HG03064 (cell line): ENCODE results near the gene SLC8A2.

Experiments used
- ATAC-seq: cut with Tn5 transposase; IDR thresholded peaks from one replicate; pipeline ENCODE4 v1.9.1; 2021; ENCODE audit warnings: low read depth; ENCODE audit not compliant: unreplicated experiment

Gene SLC8A2

DNA sequence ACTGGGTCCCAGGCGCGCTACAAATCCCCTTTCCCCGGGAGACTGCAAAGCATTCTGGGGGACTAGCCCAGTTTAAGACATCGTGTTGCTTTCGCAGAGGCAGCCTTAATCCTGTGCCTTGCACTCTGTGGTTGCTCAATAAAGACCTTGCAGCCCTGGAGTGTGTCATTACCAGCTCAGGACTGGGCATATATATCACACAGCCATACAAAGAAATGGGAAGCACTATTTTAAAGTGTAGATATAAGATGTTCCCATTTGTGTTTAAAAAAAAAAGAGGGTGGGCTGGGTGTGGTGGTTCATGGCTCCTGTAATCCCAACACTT is 32.1 kb upstream of the SLC8A2 start:
- ATAC-seq: no peak

DNA sequence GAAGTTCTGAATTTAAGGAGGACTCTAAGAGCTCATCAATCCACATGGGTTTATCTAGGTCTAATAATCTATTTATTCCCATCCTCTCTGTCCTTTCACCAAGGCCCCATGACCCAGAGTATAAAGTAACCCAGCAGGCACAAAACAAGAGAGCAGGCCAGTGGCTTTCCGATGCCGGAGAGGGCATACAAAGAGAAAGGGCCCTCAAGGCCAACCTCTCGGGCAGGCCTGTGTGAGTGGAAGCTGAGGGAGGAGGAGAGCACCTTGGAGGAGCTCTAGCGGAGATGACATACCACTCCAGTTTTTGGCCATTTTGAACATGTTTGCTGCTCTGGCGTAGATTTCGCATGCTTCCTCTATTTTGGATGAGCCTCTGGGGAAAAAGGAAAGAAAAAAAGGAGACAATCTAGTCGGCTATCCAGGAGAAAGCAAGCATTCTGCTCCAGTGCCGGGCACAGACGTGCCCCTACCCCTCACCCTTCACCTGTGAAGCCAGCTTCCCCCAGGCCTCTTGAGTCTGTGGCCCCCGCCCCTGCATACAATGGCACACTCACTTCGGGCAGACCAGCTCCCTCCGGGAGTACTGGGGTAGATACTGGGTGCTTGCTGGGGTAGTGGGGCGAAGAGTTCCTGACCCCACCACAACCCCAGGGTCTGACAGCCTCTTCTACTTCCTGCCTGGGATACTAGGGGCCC is 31.6 kb upstream of the SLC8A2 start:
- no peak for ATAC-seq

DNA sequence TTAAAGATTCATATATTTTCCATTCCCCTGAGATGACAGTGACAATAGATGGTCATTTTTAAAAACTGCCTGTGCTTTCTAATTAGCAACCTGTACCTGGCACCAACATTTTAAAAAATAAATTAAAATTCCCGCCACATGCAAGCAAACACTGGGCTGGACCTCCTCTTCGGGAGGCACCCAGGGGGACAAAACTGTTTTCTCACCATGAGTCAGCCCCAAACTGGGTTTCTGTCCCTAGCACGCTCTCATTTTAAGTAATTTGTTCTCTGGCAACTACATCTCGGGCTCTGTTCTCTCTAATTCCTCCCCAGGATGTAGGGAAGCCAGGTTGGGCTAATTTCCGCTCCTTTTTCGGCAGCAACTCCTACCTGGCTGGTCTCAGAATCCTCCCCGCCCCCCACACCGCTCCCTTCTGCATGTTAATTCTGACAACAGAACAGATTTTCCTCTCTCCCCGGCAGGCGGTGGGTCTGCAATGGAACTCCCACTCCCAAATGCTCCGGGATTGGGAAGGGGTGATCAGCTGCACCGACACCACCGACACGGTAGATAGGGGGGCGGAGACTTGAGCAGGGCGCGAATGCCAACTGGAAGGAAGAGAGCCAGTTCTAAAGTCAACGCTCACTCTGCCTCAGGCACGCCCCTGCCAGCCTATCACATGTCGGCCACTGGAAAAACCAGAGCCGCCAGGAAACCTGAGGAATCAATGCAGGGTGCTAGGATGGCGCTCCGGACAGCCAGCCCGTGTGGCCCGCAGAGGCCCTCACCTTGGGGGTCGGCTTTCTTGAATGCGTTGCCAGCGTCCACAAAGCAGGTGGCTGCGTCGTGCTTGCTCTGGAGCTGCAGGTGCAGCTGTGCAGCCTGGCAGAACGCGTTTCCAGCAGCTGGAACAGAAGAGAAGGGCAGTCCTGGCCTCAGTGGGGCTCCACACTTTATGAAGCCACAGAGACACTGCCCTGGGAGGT is 28.5 kb upstream of the SLC8A2 start:
- no peak for ATAC-seq

DNA sequence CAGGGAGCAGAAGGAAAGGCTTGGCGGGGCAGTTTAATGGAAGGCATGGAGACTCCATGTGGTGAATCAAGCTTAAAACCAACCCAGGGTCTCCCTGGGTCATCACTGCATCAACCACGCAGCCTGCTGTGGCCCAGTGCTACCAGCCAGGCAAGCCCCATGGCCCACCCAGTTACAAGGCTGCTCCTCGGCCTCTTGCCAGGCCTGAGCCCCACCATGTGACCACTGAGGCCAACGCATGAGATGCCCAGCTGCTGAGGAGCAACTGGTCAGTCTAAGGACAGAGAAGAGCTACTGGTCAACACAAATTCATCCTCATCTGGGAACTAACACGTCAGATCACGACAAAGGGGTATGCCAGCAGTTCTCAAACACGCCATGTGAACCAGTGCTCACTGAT is 27.7 kb upstream of the SLC8A2 start:
- ATAC-seq: no peak

DNA sequence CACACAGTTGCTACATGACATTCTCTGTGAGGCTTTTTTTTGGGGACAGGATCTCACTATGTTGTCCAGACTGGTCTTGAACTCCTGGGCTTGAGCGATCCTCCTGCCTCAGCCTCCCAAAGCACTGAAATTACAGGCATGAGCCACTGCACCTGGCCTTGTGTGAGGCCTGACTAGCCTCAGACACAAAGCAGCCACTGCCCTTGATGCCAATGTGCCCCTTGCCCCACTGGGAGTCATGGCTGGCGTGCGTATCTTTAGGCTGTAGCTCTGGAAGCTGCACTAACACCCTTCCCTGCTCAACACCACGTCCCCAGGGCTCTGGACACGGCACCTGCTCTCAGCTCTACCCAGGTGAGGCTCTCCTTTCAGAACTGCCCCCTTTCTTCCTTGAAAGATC is 26.9 kb upstream of the SLC8A2 start:
- no peak for ATAC-seq

DNA sequence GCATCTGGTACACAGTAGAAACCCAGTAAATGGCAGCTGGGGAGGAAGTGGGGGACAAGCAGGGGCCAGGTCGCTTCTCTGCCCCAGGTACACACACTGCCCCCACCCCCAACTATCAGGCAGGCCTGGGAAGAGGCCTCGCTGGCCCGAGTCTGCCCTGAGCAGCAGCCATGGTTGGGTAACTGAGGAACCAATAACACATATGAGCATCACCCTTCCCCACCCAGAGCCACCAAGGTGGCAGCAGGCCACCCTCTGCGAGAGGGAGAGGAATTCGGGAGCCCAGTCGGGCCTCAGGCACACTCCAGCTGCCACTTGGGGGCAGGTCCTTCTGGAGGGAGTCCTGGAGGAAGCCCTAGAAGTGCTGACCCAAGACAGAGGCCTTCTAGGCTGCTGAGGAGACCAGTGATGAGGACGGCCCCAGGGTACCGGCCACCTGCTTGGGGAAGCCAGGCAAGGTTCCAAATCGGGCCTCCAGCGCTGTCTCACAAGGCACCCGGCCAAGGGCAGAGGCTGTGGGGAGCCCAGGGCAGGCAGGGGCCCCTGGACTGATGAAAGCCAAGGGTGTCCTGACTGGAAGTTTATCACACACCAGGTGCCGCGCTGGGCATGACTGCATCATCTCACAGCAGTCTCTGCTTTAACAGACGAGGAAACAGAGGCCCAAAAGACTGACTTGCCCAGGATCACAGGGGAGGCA is 26.3 kb upstream of the SLC8A2 start:
- ATAC-seq: no peak

DNA sequence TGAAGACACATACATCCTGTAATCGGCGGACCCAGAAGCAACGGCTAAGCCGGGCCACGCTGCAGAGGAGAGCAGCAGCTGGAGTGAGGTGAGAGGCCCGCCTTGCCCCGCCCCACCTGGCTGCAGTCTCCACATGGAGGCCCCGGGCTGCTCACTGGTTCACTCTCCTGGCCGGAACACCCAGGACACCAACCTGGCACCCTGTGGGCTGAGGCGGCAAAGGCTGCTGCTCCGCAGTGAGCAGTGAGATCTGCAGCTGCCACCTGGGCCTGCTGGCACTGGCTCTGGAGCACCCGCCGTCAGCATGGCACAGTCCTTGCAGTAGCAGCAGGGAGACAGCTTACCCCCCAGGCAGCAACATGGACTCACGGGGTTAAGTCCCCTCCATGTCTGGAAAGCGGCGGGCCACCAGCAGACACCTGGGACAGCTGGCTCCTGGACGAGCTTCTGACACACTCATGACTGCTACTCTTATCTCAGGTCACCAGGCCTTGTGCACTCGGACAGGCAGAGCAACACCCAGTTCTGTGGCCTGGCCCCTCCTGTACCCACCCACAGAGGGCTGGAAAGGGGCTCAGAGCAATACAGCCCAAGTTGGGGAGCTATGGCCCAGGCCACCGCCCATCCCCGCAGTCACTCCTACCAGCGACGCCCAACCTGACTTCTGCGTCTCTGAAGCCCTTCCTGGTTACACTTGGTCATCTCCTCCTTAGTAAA is 25.5 kb upstream of the SLC8A2 start:
- ATAC-seq: no peak

DNA sequence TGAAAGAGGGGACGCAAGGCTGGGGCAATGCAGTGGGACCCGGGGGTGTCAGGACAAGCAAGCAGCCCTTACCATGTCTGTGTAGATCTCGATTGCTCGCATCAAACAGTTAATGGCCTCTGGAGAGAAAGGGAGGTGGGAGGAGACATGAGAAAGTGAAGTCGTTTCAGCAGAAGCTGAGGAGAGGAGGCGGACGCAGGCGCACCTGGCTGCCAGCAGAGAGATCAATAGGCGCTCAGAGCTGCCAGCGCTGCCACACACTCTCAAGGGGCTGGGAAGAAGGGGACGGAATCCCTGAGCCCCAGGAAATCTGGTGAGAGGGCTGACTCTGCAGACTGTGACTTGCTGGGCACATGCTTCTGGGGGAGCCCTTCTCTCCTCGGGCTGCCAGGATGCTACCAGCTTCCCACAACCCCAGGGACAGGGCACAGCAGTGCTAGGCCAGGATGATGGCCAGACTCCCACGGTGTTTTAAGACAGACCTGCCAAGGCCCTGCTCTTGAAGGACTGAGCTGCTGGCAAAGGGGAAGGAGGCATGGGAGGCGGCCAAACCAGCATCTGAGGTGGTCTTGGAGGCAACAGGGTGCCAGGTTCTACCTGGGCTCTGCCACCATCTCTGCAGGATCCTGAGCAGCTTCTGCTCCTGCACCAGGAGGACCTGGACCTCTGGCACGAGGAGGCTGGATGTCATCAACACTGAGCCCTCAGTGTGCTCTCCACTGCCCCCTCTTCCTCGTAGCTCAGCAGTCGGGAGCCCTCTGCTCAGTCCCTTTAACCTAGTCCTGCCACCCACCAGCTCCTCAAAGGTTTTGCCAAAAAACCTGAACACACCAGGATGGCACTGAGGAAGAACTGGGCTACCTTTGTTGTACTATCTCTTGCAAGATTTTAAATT is 24.0 kb upstream of the SLC8A2 start:
- no peak for ATAC-seq

DNA sequence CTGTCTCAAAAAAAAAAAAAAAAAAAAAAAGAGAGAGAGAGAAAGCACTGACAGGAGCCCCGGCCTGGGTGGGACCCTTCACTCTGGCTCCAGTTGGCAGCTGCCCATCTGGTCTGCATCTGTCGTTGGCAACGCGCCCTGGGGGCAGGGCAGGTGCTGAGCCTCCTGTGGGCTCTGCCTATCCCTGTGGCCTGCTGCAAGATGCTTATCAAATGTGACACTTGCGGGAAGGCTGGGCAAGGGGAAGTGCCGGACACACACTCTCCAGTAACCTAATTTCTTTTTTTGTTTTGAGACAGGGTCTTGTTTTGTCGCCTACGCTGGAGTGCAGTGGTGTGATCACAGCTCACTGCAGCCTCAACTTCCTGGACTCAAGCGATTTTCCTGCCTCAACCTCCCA is 23.0 kb upstream of the SLC8A2 start:
- no peak for ATAC-seq

DNA sequence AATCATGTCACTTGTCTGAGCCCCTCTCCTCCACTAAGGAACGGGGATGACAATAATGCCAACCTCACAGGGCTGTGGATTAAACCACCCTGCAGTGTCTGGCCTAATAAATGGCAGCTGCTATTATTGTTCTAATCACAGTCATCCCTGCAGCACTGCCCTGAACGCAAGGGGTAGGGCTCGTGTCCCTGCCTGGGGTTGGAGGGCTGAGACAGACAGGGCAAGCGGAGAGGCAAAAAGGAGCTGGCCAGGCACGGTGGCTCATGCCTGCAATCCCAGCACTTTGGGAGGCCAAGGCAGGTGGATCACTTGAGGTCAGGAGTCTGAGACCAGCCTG is 22.5 kb upstream of the SLC8A2 start:
- no peak for ATAC-seq

DNA sequence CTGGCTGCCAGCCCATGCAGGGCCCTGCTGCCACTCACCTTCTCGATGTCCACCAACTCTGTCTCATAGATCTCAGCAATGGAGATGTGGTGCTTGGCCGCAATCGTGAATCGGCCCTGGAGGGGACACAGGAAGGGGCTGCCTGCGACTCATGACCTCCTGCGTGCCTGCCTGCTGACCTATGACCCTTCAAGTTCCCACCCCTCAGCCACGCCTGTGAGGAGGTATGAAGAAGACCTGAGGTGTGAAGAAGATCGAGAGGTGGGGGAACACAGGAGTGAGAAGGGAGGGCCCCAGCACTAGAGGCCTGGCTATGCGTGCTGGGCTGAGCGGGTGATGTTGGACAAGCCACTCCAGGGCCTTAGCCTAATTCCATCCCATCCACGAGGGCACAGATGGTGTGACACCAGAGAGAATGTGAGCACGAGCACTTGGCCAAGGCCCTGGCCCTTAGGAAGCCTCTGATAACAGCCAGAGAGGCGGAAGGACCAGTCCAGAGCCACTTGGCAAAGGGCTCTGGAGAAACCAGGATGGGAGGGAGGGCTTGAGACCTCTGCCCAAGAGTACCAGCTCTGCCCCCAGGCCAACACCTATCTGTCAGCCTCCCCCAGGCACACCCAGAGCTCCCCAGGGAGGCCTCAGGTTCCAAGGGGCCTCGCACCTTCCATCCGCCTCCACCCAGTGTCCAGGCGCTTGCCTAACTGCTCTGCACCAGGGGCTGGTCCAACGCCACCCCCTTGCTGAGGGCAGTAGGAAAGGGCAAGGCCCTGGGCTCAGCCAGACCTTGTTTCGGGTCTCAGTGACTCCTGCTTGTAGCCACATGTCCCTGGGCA is 21.9 kb upstream of the SLC8A2 start:
- no peak for ATAC-seq

DNA sequence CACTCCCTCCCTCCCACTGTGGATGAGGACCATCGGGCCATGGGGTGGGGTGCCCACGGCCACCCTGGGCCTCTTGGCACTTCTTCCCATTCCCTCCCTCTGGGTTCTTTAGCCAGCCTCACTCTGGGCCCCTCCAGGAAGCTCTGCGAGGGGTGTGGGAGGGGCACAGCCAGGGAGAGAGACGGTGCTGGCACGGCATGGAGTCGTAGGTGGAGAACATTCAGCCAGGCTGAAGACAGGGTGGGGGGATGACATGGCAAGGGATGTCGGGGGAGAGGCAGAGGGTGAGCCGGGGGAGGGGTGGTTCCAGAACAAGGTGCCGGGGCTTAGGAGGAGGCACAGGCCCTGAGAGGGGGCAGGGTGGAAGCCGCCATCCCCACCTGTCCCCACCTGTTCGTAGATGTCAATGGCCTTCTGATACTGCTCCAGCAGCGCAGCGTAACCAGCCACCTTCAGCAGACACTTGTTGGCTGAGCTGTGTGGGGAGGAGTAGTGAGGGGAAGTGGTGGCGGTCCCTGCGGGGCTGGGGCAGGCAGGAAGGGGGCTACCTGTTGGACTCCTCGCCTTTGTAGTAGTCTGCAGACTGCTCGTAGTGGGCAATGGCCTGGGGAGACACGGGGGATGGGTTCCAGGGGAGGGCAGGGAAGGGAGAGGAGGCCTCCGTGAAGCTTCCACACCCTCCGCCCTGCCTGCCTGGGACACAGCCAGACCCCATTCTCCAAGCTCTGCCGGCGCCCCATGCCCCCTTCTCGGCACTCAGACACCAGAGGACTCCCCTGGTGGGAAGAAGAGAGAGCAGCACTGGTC is 21.1 kb upstream of the SLC8A2 start:
- no peak for ATAC-seq

DNA sequence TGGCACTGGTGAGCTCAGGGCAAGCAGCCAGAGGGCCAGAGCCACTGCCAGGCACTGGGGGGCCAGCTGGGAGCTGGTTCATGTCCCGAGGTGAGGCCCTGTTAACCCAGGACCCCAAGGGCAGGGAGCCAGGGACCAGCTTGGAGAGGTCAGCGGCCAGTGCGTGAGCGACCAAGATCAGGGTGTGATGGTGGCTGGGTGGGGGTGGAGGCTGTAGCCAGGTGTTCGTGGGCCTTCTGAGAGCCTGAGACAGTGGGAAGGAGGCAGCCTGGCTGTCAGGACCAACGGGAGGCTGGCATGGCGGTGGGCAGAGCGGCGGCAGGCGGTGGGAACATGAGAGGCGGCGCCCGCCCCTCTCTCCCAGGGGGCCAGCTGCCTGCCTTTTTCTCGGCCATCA is 20.4 kb upstream of the SLC8A2 start:
- no peak for ATAC-seq

DNA sequence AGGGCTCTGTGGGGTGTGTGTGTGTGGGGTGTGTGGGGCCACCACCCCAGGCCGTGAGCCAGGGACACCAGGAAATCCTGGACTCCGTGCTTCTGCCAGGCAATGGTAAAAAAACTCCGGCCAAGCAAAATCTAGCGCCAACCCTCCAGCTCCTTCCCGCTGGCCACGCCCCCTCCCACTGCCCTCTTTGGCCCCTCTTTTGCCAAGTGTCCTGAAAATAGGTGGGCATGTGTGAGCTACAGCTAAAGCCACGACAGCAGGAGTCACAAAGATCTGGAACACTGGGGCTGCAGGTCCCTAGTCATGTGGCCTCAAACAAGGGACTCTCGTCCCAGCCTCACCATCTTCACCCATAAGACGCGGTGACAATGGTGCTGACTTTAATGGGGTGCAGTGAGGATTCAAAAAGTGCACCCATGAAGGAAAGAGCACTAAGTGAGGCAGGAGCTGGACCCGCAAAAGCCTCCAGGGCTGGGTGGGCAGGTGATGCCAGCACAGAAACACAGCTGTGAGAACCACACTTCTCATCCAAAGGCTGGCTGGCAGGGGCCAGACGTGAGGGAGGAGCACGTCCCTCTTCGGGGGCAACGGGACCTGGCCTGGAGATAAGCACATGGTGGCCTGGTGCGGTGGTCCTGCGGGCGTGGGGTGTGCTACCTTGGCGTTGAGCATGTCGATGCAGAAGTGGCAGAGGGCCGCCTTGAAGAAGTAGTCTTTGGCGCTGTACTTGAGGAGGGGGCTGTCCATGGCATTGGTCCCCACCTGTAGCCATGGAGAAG is 19.9 kb upstream of the SLC8A2 start:
- ATAC-seq: no peak

DNA sequence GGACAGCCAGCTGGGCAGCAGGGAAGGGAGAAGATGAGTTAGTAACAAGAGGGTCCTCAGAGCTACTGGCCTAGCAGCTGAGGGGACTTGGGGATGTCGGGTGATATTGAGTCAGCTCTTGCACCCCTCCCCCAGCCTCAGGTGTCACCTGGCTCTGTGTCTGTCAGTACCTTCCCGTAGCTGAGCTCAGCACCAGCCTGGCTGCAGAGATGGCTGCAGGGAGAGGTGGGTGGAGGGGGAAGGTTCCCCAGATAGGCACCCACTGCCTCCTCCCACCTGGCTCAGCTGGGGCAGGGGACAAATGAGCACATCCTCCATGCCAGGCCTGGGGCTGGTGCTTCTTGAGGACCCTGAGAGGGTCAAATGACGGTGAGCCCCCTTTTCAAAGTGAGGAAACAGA is 19.2 kb upstream of the SLC8A2 start:
- ATAC-seq: no peak

DNA sequence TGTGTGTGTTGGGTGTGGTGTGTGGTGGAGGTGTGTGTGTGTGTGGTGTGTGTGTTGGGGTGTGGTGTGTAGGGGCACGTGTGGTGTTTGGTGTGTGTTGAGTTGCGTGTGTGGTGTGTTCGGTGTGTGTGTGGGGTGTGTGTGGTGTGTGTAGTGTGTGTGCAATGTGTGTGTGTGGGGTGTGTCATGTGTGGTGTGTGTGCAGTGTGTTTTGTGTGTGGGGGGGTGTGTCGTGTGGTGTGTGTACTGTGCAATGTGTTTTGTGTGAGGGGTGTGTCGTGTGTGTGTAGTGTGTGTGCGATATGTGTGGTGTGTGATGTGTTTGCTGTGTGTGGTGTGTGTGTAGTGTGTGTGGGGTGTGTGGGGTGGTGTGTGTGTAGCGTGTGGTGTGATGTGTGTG is 18.3 kb upstream of the SLC8A2 start:
- no peak for ATAC-seq

DNA sequence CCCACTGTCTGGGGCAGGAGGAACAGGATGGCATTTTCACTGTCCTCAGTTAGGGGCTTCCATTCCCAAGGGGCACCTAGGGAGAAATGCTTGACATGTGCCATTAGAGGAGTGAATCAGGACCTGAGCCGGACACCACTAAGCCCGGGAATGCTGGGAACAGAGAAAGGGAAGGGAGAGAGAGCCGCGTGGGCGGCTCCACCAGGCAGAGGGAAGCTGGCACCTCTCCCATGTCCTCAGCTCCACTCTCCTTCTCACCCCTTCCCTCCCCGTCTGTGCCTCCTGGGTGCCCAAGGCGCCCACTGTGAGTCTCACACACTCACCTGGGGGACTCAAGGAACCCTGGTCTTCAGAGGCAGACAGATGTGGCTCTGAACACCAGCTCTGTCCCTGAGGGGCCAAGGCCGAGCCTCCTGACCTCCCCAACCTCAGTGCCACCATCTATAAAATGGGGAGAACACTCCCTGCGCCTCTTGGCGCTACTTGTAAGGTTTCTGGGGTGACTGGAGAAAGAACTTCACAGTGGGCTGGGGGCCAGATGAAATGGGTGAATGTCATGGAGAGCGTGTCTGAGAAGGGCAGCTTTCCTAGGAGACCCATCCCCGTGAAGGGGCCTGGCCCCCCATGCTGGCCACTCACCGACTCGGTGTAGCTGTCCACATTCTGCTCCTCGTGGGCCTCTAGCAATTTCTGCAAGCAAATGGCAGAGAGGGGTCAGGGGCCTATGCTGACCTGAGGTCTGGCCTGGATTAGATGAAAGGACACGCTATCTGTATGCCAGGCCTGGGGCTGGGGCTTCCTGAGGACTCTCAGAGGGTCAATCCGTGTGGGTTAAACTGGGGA is 17.6 kb upstream of the SLC8A2 start:
- ATAC-seq: no peak
